Measurements from ENCODE around the gene DNAH5. TPM values are rescaled to one million over a fixed set of nuclear protein-coding genes. Genes with fewer than 3 reads are reported as not detected.

The DNAH5 gene
- total RNA-seq, 3 donors from 2014 or later (not counting 1 experiment from before 2014, with no cell fraction given), result not detected

GRCh38 chr5:13780081-13780480 is 164.4 kb downstream of the DNAH5 start:
- 100% methylated on average over 1 of the region's 1 CpG for WGBS (ENCODE audit: insufficient coverage)
- intact Hi-C loops (cut with micrococcal nuclease), result no loop called here
- ATAC-seq (no peak), DNase-seq (no peak)
- Histone ChIP-seq H3K9me3 (ENCODE audit: control insufficient read depth, insufficient read depth, low read length) (peaks cover 2% of the 10 kb centered on the region), H3K36me3 (ENCODE audit: control insufficient read depth, insufficient read depth, low read length) (no peaks in the 10 kb centered on the region), H3K27me3 (ENCODE audit: control insufficient read depth, insufficient read depth, low read length) (no peaks in the 10 kb centered on the region), H3K4me3 (ENCODE audit: low read length) (no peak overlapping the region), H3K27ac (ENCODE audit: low read length) (no peak overlapping the region), H3K4me1 (ENCODE audit: control insufficient read depth, insufficient read depth, low read length) (no peaks in the 10 kb centered on the region)
- Mint-ChIP-seq H3K9me3 (peaks cover 18% of the 10 kb centered on the region in 2 donors), H3K4me1 (no peaks in the 10 kb centered on the region), H3K27ac (no peak overlapping the region), H3K4me3 (no peak overlapping the region), H3K36me3 (no peaks in the 10 kb centered on the region), H3K27me3 (ENCODE audit: low read depth in 2 of 2) (no peaks in the 10 kb centered on the region)
- no peak for TF ChIP-seq CTCF (IDR thresholded peaks at IDR 0.05)

- Mint-ChIP-seq H3K4me1 (no peaks in the 10 kb centered on the region), H3K36me3 (peaks cover 6% of the 10 kb centered on the region), H3K27ac (no peak overlapping the region), H3K9me3 (peaks cover 14 to 24% of the 10 kb centered on the region in 2 donors), H3K4me3 (no peak overlapping the region), H3K27me3 (ENCODE audit: low read depth in 2 of 2) (no peaks in the 10 kb centered on the region)
- Histone ChIP-seq H3K27me3 (ENCODE audit: control insufficient read depth, insufficient read depth, low read length) (no peaks in the 10 kb centered on the region), H3K9me3 (ENCODE audit: control insufficient read depth, insufficient read depth, low read length) (no peaks in the 10 kb centered on the region), H3K36me3 (ENCODE audit: control insufficient read depth, insufficient read depth, low read length) (no peaks in the 10 kb centered on the region), H3K27ac (ENCODE audit: low read length) (no peak overlapping the region), H3K4me3 (ENCODE audit: low read length) (no peak overlapping the region), H3K4me1 (ENCODE audit: control insufficient read depth, insufficient read depth, low read length) (no peaks in the 10 kb centered on the region)
- ATAC-seq, result no peak
- TF ChIP-seq CTCF (IDR thresholded peaks at IDR 0.05), result no peak
- no peak for DNase-seq
- 72% methylated on average over 2 of the region's 2 CpGs for WGBS (ENCODE audit: insufficient coverage)
- intact Hi-C loops (cut with micrococcal nuclease), result no loop called here
Observed at GRCh38 chr5:13773649-13774048, 170.8 kb downstream of the DNAH5 start.

- H3K9me3 Mint-ChIP-seq, result peaks cover 14 to 18% of the 10 kb centered on the region in 2 donors
- no peaks in the 10 kb centered on the region for H3K9me3 ChIP-seq (ENCODE audit: control insufficient read depth, insufficient read depth, low read length)
Observed at GRCh38 chr5:13771011-13771571, 173.4 kb downstream of the DNAH5 start.

More at GRCh38 chr5:13771011-13771571, 173.4 kb downstream of the DNAH5 start:
- WGBS (ENCODE audit: insufficient coverage), result no CpG with 5 or more reads among the region's 1 CpG
- Histone ChIP-seq H3K4me1 (ENCODE audit: control insufficient read depth, insufficient read depth, low read length) (no peaks in the 10 kb centered on the region), H3K27ac (ENCODE audit: low read length) (no peak overlapping the region), H3K4me3 (ENCODE audit: low read length) (no peak overlapping the region), H3K27me3 (ENCODE audit: control insufficient read depth, insufficient read depth, low read length) (no peaks in the 10 kb centered on the region), H3K36me3 (ENCODE audit: control insufficient read depth, insufficient read depth, low read length) (no peaks in the 10 kb centered on the region)
- H3K27me3 Mint-ChIP-seq (ENCODE audit: low read depth in 2 of 2), result no peaks in the 10 kb centered on the region
- intact Hi-C loops (cut with micrococcal nuclease), result no loop called here
- ATAC-seq (no peak), DNase-seq (no peak)
- H3K27ac Mint-ChIP-seq, result no peak overlapping the region
- peaks cover 6% of the 10 kb centered on the region for H3K36me3 Mint-ChIP-seq
- no peak for TF ChIP-seq CTCF (IDR thresholded peaks at IDR 0.05)
- H3K4me1 Mint-ChIP-seq, result no peaks in the 10 kb centered on the region
- no peak overlapping the region for H3K4me3 Mint-ChIP-seq

Measured in natural killer cell (primary cell).